T follicular helper cell (primary cell): ENCODE data around the gene PGM5.
"Not testable (repeated sequence)": the region's sequence is repeated elsewhere in the genome, so short reads cannot be mapped to it uniquely, and the experiment has no call there.

Source experiments
- DNase-seq: peaks from one replicate; pipeline ENCODE4 v3.0.0-alpha.2; 2020; ENCODE audit warnings: low read depth
- total RNA-seq, 2 experiments: gene quantifications; one replicate each; lab custom pipeline; 2026; lab: John Stamatoyannopoulos, UW

Gene PGM5
- total RNA-seq: 0 to 0.06 reads per million in 2 experiments

DNA sequence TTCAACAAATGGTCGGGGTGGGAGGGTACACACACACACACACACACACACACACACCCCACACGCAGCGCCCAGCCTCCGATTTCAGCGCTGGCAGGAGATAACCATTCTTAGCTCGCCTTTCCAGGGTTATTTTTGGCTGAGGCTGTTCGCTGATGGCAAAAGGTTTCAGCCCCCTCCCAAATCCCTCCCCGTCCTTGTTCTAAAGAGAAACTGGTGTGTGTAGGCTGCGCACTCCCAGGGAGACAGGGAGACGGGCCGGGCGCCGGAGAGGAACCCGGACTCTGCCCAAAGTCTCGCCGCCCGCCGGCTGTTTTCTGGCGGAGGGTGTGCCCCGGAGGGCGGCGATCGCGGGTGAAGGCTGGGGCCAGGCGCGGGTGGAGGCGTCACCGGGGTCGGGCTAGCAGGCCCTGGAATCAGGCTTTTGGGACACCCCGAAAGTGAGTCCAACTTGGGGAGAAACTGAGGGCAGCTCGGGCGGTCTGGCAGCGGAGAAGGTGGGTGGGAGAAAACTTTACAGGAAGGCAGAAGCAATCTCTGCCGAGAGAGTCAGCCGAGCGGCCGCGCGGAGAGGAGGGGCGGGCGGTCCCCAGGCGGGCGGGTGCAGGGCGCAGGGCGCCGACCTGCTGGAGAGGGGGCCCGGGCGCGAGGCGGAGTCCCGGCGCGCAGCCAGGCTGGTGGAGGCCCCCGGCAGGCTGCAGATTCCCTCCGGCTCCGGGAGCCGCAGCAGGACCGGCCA is at the start of gene PGM5:
PGM5 (plus strand) TSS at position 232 of the 739 bp plus-strand sequence. CDS start 517 bp downstream, outside the sequence.
- not testable (repeated sequence) for DNase-seq

- DNase-seq: not testable (repeated sequence)
These were observed 49.3 kb upstream of the PGM5 start for GRCh38 chr9:68307127-68307526.

DNA sequence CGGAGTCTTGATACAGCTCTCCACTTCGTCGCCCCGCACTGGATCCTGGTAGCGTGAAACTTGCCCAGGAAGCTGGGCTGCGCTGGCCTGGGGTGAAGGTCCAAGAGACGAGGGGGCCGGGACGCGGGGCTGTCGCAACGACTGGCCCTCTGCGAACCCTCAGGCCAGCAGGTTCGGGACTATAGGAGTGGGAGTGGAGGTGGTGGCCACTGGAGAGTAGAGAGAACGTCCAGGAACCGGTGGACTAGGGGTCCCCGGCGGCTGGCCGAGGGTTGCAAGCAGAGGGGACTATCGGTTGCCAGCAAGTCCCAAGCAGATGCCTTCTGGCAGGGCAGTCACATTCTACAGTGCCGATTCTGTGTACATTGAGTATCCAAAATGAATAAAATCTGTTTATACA is 48.8 kb upstream of the PGM5 start:
- DNase-seq: not testable (repeated sequence)

GRCh38 chr9:68311208-68311607 is 45.2 kb upstream of the PGM5 start:
- not testable (repeated sequence) for DNase-seq

- DNase-seq: not testable (repeated sequence)
These were observed 38.2 kb upstream of the PGM5 start for GRCh38 chr9:68318209-68318608.

GRCh38 chr9:68323749-68324148 is 32.7 kb upstream of the PGM5 start:
- not testable (repeated sequence) for DNase-seq

DNA sequence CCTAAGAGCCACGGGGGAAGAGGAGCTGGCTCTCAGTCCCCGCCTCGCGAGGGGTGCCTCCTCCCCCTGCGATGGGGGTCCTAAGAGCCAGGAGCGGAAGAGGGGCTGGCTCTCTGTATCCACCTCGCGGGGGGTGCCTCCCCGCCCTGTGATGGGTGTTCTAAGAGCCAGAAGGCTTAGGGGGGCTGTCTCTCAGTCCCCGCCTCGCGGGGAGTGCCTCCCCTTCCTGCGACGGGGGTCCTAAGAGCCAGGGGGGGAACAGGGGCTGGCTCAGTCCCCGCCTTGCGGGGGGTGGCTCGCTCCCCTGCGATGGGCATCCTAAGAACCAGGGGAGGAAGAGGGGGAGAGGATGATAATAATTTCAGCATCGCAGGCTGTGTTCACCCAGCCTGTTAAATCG is 31.9 kb upstream of the PGM5 start:
- not testable (repeated sequence) for DNase-seq

GRCh38 chr9:68329106-68329505 is 27.3 kb upstream of the PGM5 start:
- not testable (repeated sequence) for DNase-seq

DNA sequence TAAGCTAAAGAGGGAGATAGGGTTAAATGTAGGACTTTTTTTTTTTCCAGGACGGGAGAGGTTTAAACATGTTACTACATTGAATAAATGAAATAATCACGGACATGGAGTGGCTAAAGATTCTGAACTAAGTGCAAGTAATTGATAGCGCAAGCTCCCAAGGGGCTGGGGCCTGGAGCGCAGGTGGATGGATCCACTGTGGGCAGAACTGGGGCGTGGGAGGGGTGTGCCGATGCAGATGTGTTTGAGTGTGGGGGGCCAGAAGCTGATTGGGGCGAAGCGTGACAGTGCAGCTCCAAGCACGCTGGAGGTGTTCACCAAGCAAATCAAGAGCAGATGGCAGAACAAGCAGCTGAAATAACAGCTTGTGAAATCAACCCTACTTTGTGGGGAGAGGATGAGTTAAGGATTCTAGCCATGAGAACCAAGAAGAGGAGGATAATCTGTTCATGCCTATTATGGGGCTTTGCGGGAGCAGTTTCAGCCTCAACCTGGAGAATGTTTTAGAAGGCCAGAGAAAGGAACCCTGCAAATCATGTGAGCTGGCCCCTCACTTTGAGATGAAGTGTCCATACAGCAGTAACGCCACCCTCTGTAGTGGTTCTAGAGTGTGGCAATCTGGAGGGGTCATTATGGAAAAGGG is 25.8 kb upstream of the PGM5 start:
- DNase-seq: not testable (repeated sequence)

- not testable (repeated sequence) for DNase-seq
These were observed 24.3 kb upstream of the PGM5 start for GRCh38 chr9:68332122-68332521.

DNA sequence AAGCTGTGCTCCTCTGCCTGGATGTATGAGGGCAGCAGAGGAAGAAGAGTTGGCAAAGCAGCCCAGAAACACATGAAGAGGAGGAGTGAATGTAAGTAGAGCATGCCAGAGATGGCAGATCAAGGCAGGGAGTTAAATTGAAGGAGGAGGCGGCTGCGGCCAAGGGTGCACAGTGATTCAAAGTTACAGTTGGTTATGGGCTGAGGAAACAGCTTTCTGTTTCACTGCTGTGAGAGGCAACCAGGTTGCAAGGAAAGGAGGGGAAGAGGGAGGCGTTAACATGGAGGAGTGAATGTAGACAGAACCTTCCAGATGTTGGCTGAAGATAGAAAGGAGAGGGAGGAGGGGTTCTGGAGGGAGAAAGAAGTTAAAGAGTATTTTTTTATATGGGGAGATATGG is 20.5 kb upstream of the PGM5 start:
- not testable (repeated sequence) for DNase-seq

GRCh38 chr9:68336639-68337339 is 19.6 kb upstream of the PGM5 start:
- DNase-seq: not testable (repeated sequence)

DNA sequence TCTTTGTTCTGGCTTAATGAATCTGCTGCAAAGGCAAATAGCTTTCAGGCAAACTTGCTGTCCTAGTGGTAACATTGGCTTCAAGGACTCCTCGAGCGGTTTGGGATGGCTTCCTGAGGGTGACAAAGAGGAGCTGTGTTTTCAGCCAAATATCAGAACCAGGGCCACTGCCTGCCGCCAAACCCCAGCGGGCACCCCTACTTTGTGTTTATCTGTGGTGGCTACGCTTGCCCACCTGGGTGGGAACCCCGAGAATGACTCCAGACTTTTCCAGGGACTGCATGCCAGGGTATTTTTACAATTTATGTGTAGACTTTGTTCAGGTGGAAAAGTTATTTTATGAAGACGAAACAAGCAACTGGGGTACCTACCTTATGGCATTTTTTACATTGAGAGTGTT is 18.4 kb upstream of the PGM5 start:
- DNase-seq: not testable (repeated sequence)

DNA sequence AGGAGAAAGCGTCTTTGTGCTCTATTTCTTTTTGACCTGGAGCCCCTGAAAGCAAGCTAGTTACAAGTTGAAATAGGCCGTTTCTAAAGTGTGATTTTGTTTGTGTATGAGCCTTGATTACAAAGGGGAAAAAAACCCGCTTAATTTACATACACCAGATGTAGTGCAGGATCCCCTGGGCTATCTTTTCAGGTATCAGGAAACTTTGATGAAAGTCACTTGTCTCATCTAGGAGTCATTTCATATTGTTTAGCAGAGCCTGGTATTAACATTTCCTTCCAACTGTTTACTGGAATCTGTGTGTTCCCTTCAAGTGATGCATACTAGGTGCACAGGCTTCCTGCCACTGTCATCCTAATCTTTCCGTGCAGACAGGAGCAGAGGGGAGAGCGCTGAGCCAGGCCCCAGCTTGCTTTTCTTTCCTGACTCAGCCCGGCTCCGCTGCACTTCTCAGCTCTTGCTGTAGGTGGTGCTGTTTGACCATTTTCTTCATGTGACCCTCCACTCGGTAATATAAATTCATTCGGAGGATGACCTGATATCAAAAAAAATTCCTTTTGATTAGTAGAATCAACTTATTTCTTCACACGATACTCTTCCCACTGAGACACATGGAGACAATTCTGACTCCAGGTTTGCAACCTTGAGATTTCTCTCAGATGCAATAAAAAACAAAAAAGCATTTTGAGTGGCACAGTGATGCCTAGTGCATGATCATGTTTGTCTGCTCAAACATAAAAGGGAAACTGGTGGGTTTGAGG is 14.0 kb upstream of the PGM5 start:
- DNase-seq: not testable (repeated sequence)

GRCh38 chr9:68343242-68343641 is 13.2 kb upstream of the PGM5 start:
- not testable (repeated sequence) for DNase-seq

GRCh38 chr9:68343992-68344391 is 12.4 kb upstream of the PGM5 start:
- not testable (repeated sequence) for DNase-seq

DNA sequence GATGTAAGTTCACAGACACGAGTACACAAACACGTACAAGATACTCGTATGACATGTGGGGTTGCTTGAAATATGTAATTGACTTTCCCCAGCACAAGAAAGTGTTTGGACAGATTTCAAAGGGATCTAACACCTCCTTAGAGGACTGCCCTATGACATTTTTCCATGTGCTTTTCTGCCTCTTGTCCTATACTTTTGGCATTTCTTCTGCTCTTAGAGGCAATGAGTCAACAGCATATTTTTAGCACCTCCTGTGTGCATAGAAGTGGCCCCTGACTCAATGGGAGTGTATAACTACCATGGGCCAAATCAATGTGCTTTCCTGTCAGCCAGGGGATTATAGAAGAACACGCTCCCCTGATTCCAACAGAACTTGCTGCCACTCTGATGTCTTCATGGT is 4.7 kb upstream of the PGM5 start:
- not testable (repeated sequence) for DNase-seq

- not testable (repeated sequence) for DNase-seq
These were observed 425 bp upstream of the PGM5 start for GRCh38 chr9:68355993-68356379.

DNA sequence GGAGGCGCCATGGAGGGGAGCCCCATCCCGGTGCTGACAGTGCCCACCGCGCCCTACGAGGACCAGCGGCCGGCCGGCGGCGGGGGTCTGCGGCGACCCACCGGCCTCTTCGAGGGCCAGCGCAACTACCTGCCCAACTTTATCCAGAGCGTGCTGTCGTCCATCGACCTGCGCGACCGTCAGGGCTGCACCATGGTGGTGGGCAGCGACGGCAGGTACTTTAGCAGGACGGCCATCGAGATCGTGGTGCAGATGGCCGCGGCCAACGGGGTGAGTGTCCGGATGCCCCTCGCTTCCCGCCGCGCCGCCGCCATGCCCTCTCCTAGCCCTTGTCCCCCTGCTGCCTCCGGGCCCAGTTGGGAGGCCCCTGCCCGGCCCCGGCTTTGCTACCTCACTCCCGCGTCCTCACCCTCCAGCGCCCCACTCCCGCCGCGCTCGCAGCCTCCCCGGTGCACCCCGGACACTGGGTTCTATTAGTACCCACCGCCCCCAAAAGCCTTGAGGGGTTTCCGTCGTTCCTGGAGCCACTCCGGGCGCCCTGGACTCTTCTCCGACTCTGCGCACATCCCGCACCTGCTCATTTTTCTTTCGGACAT is 806 bp downstream of the PGM5 start:
- DNase-seq: not testable (repeated sequence)

DNA sequence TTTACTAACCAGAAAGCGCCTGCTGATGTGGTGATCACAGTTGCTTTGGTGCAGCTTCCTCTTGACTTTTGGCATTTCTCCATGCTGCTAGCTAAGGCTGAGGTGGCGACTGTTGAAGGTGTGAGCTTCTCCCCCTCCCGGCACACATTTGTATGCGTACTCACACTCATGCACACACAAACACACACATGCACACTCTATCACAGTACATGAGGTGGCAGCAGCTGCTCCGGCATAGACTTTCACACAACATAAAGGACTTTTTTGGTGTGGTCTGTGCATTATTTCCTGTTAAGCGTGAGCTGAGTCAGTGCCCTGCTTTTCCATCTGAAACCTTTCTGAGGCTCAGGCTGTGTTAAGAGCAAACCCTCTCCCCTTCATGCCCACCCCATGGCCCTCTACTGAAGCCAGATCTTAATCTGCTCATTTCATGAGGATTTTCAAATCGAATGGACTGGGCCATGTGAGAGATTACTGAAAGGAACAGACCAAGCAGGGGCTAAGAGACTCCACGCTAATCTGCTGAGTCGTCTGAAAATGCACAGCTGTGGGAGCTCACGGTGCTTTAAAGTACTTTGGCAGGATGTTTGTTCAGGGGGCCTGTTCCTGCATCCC is 10.6 kb downstream of the PGM5 start:
- DNase-seq: not testable (repeated sequence)

DNA sequence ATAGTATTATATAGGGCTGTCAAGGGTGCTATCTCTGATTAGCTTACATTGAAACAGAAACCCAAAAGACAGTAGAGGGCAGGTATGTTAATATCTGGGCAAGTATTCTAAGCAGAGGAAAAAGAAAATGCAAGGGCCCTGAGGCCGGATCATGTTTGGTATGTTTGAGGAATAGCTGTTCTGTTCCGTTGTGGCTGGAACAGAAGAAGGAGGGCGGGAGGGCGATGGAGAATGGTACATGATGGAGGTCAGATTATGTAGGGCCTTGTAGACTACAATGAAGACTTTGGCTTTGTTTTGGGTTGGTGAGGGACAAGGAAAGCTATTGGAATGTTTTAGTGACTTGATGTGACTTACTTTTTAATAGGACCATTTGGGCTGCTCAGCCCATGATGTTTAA is 19.4 kb downstream of the PGM5 start:
- DNase-seq: not testable (repeated sequence)
